ENCODE data around the gene SBK3.
"Not testable (repeated sequence)": the region's sequence is repeated elsewhere in the genome, so short reads cannot be mapped to it uniquely, and the experiment has no call there.

SBK3 gene

GRCh38 chr19:55573929-55574328, 28.6 kb upstream of the SBK3 start:
- not testable (repeated sequence) for DNase-seq

DNA sequence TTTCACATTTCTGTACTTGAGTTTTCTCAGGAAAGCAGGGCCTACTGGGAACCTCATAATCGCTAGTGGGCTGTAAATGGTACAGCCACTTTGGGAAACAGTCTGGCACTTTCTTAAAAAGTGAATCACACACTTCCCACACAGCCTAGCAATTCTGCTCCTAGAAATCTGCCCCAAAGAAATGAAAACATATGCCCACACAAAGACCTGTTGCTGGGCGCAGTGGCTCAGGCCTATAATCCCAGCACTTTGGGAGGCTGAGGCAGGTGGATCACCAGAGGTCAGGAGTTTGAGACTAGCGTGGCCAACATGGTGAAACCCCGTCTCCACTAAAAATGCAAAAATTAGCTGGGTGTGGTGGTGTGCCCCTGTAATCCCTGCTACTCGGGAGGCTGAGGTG, 24.1 kb upstream of the SBK3 start:
- not testable (repeated sequence) for DNase-seq

GRCh38 chr19:55567708-55568328, 22.5 kb upstream of the SBK3 start:
- DNase-seq = no peak

DNA sequence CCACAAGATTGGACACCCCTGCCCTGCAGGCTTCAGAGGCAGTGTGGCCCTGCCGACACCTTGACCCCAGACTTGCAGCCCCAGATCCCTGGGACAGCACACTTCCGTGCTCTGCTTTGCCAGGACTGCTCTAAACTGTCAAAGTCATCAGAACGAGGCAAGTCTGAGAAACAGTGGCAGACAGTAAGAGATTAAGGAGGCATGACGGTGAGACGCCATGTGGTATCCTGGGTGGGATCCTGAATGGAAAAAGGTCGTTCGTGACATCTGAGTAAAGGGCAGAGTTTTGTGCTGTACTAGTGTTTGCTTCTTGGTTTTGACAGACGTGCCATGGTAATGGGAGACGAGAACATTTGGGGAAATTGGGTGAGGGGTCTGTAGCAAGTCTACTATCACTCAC, 21.5 kb upstream of the SBK3 start:
- DNase-seq = no peak

DNA sequence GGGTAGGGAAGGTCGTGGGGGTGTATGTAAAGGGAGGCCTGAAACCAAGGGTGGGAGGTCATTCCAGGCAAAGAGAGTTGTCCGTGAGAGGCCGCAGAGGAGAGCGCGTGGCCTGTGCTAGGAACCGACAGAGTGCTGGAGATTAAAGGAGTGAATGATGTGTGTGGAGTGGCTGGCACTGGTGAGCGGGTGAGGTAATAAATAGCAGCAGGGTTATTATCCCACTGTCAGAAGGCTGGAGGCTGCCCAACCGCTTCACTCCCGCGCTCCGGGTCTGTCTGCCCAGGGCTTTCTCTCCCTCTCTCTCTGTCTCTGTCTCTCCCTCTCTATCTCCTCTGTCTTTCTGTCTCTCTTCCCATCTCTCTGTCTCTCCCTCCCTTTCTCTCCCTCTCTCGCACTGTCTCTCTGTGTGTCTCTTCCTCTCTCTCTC, 17.9 kb upstream of the SBK3 start:
- DNase-seq = no peak

DNA sequence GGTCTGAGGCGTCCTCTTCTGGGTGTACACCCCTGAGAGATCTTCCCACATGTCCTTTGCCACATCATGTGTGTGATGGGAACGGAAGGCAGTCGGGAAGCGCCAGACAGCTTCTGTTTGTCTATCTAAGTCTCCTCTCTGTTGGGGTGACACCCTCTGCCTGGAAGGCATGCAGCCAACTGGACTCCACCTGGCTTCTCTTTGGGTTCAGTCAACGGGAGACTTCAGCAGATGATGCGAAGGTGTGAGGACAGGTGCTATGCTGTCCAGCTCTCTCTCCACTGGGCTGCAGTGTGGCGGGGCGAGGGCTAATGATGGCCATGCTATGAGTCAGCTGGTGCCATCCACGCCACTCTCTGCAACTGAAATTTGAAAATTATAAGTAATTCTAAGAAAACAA, 14.3 kb upstream of the SBK3 start:
- no peak for DNase-seq

DNA sequence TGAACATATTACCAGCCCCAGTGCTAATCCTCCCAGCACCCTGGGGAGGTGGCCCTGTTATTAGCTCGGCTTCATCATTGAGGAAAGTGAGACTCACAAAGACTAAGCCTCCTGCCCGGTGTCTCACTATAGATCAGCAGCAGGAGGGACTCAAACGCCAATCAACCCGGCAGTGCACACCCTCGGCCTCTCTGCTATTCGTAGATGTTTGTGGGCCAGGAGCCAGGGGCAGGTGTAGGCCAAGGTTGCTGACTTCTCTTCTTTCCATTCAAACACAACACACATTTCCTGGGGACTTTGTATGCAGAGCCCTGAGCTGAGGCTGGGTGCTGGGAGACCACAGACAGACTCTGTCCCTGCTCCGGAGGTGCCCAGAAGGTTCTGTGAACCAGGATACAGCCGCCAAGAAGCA, 9.4 kb upstream of the SBK3 start:
- no peak for DNase-seq

DNA sequence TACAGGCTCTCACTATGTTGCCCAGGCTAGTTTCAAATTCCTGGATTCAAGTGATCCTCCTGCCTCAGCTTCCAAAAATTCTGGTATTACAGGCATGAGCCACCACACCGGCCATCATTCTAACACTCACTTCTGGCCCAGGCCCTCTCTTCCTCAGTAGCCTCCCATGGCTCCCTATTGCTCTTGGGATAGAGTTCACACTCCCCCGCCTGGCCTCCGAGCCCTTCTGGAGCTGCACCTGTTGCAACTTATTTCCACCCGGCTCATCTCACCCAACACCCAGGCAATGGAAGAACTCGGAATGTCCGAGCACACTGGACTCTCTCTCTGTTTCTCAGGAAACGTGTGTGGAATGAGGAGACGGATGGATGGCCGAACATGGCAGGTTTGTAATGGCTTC, 9.0 kb upstream of the SBK3 start:
- DNase-seq = no peak

GRCh38 chr19:55553217-55554182, 8.2 kb upstream of the SBK3 start:
- DNase-seq = no peak

GRCh38 chr19:55552620-55553019, 7.3 kb upstream of the SBK3 start:
- no peak for DNase-seq

DNA sequence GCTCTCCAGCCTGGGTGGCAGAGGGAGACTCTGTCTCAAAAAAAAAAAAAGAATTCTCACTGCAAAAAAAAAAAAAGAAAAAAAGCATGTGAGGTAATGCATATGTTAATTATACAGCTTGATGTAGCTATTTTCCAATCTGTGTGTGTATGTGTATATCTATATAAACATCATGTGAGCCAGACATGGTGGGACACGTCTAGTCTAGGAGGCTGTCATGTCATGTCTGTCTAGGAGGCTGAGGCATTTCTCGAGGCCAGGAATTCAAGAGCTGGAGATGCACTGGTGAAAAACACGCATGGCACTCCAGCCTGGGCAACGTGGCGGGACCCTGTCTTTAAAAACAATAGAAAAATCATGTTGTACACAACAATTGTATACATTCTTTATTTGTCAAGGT, 6.9 kb upstream of the SBK3 start:
- DNase-seq = no peak

GRCh38 chr19:55550321-55550650, 4.9 kb upstream of the SBK3 start:
- DNase-seq = no peak

DNA sequence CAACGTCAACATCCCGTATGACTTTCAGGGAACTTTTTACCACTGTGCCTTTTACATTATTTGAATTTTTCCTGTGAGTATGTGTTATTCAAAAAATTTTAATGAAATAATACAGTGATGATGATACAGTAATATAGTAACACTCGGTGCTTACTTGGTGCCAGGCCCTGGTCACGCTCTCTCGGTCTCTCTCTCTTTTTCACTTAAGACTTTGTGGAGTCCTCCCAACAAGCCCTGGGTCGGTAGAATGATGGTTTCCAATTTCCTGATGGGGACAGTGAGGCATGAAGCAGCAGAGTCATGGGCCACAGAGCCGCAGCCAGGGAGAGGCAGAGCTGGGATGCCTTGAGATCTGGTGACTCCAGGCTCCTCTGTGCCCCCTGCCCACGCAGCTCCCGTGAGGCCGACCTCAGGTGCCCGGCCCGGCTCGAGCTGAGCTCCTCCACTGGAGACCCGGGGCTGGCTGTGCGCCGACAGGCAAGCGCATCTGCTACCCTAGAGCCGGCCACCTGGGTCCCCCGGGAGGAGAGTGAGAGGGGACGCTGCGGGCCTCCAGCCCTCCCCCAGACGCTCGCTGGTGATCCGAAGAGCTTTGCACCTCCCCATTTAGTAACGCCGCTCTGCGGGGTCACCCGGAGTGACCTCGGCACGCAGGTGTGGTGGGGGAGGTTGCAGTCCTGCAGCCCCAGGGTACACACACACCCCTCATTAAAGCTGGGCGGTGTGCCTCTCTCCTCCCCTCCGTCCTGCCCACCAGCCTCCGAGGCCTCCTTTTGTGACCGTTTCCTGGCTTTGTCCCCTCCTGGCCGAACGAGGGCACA, 4.4 kb upstream of the SBK3 start:
- DNase-seq = no peak

DNA sequence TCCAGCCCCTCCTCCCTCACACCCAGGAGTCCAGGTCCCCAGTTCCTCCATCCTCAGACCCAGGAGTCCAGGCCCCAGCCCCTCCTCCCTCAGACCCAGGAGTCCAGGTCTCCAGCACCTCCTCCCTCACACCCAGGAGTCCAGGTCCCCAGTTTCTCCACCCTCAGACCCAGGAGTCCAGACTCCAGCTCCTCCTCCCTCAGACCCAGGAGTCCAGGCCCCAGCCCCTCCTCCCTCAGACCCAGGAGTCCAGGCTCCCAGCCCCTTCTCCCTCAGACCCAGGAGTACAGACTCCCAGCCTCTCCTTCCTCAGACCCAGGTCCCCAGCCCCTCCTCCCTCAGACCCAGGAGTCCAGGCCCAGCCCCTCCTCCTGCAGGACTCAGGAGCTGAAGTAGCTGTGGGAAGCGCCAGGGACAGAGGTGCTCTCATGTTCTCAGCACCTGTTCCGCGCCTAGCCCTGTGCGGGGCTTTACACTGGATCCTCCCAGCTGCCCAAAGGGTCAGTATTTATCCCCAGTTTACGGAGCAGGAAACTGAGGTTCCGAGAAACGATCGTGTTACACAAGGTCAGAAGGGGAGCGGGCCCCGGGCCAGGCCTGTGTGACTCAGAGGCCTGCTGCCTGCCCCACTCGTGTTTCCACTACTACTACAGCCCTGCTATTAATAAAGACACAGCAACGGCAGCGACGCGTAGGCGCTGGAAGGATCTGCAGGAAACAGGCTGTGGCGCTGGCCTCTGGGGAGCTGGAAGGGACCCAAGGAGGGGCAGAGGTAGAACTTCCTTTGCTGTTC, 1.7 kb upstream of the SBK3 start:
- DNase-seq = no peak

DNA sequence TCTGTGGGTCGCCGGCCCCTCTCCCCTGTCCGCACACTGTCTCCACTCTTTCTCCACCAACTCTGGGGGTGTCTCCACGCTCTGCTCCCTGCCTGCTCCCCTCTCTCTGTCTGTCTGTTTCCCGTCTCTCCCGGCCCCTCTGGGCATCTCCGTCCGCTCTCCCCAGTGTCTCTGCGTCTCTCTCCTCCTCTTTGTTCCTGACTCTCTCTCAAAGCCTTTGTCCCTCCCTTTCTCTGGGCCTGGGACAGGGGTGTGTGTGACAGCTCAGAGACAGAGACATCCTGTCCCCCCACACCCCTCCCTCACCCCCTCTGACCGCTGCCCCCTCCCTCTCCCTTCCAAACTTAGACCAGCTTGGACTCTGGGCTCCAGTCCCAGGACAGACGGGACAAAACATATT, 668 bp upstream of the SBK3 start:
- DNase-seq = no peak

GRCh38 chr19:55544776-55545439, 435 bp downstream of the SBK3 start:
- DNase-seq = no peak

GRCh38 chr19:55544014-55544413, 1.3 kb downstream of the SBK3 start:
- DNase-seq = no peak

- no peak for DNase-seq
These were observed 1.8 kb downstream of the SBK3 start for GRCh38 chr19:55543567-55543966.

- no peak for DNase-seq
These were observed 3.0 kb downstream of the SBK3 start for GRCh38 chr19:55542292-55542855.

DNA sequence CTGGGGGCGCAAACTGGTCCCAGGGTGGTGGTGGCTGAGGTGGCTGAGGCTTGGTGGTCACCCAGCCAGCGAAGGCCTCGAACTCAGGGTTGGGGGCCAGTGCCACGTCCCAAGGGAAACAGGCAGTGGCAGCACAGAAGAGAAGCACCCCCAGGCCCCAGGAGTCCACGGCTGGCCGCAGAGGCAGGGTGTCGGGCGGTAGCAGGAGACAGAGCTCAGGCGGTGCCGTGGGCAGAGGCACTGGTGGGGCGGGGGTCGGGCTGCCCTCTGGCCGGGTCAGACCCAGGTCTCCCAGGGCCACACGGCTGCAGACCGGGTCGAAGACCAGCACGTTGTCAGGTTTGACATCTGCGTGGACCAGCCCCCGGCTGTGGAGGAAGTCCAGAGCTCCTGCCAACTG, 4.3 kb downstream of the SBK3 start:
- DNase-seq = no peak

DNA sequence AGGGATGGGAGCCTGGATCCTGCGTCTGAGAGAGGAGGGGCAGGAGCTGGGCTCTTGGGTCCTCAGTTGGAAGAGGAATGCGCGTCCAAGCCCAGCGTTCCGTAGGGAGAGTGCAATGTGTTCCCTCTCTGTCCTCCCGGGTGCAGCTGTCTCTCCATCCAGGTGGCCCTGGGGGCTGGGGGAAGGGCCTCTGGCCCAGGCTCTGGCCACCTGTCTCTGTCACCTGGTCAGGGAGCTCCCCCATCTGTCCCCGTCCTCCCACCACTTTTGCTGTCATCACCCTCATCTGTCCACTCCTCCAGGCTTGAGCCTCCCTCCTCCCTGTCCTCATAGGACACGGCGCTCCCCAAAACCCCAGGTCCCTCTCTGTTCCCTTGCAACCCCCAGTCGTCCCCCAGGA, 4.7 kb downstream of the SBK3 start:
- DNase-seq = no peak
